ENCODE measurements around the gene LY6G5B. TPM values are rescaled to one million over a fixed set of nuclear protein-coding genes. Genes with fewer than 3 reads are reported as not detected.

LY6G5B gene
- total and polyA plus RNA-seq, 4 donors = 1.6 to 25.1 (median 20.2) TPM

DNA sequence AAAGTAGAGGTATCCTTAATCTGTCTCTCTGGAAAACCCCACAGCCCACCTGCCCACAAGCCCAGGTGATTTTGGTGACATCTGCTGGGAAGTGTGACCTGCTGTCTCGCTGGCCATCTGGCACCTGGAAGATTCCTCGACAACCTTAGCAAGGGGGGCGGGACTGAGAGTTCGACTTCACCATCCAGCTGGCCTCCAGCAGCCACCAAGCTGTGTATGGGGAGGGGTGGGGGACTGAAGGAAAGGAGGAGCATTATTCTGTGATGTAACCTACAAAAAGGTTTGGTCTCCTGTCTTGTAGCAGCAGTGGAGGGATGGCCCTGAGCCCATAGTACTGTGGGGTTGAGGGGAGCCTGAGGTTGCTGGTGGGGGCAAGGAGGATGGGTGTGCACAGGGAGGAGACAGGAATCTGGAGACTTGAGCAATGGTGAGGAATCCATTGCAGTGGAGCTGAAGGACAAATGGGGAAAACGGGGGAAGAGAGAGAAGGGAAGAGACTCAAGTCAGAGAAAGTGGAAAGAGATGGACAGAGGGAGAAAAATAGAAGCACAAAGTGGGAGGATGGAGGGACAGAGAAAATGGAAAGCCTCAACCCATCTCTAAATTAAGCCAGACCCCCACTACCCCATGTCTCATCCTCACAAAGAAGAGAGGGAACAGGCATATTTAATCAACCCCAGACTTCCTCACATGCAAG is 40.9 kb downstream of the LY6G5B start:
- no peaks in the 10 kb centered on the region for H3K9me3 ChIP-seq (ENCODE audit: control insufficient read depth, low read length)
- no peak for DNase-seq
- intact Hi-C loops (cut with DNase I) = no loop called here
- H3K36me3 ChIP-seq (ENCODE audit: control insufficient read depth in 1 of 2, insufficient read depth in 2 of 2, low read length in 1 of 2) = no peaks in the 10 kb centered on the region
- H3K4me1 ChIP-seq (ENCODE audit: control insufficient read depth in 1 of 2, insufficient read depth in 2 of 2, low read length in 2 of 2) = no peaks in the 10 kb centered on the region
- WGBS, 2 donors = 47 to 60% methylated on average over 5 of the region's 5 CpGs
- no peak for ATAC-seq (ENCODE audit: low FRiP score)
- no peak overlapping the region for H3K27ac ChIP-seq (ENCODE audit: low read depth in 1 of 2, low read length in 2 of 2)
- no peak overlapping the region for H3K4me3 ChIP-seq (ENCODE audit: low read length in 2 of 2)
- H3K27me3 ChIP-seq (ENCODE audit: control insufficient read depth in 1 of 2, insufficient read depth in 2 of 2, low read length in 1 of 2) = no peaks in the 10 kb centered on the region

DNA sequence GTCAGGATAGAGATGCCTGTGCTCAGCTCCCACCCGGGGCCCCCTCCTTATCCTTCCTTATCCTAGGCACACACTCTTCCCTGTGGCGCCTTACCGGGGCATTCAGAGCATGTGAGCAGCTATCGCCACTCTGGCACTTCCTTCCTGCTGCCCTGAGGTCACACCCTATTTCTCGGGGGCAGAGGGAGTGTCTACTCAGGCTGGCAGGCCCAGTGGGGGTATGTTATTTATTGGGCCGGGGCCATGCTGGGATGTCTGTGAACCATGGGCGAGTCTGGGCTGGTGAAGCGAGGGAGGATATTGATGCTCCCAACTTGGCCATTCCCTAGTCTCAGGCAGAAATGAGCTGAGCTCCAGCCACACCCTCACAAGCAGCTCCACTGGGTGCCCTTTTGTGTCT is 41.5 kb downstream of the LY6G5B start:
- ATAC-seq (ENCODE audit: low FRiP score) = no peak
- Histone ChIP-seq H3K36me3 (ENCODE audit: control insufficient read depth in 1 of 2, insufficient read depth in 2 of 2, low read length in 1 of 2) (no peaks in the 10 kb centered on the region), H3K4me3 (ENCODE audit: low read length in 2 of 2) (no peak overlapping the region), H3K27me3 (ENCODE audit: control insufficient read depth in 1 of 2, insufficient read depth in 2 of 2, low read length in 1 of 2) (no peaks in the 10 kb centered on the region), H3K9me3 (ENCODE audit: control insufficient read depth, low read length) (no peaks in the 10 kb centered on the region), H3K27ac (ENCODE audit: low read depth in 1 of 2, low read length in 2 of 2) (no peak overlapping the region), H3K4me1 (ENCODE audit: control insufficient read depth in 1 of 2, insufficient read depth in 2 of 2, low read length in 2 of 2) (no peaks in the 10 kb centered on the region)
- DNase-seq = no peak
- intact Hi-C loops (cut with DNase I) = no loop called here
- 65 to 67% methylated on average over 8 of the region's 8 CpGs for WGBS, 2 donors

DNA sequence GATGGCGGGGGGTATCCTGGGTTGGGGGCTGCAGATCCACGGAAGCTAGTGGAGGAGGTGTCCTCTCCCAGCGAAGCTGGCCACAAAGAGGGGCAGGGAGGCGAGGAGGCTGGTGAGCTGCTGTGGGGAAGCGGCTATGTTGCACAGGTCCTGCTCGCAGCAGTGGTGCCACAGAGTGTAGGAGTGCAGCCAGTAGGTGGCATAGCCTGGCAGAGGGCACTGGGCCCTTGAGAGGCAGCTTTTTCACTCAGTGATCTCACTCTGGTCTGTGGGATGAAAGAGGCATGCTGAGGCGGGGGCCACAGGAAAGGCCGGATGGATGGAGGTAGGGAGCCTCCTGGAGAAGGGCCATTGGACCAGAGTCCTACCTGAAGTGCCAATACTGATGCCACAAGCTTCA is 42.5 kb downstream of the LY6G5B start:
- ATAC-seq (ENCODE audit: low FRiP score) (peak; percentile 43), DNase-seq (no peak)
- H3K27ac ChIP-seq (ENCODE audit: low read depth in 1 of 2, low read length in 2 of 2) = no peak overlapping the region
- H3K36me3 ChIP-seq (ENCODE audit: control insufficient read depth in 1 of 2, insufficient read depth in 2 of 2, low read length in 1 of 2) = no peaks in the 10 kb centered on the region
- no peak overlapping the region for H3K4me3 ChIP-seq (ENCODE audit: low read length in 2 of 2)
- H3K27me3 ChIP-seq (ENCODE audit: control insufficient read depth in 1 of 2, insufficient read depth in 2 of 2, low read length in 1 of 2) = no peaks in the 10 kb centered on the region
- H3K4me1 ChIP-seq (ENCODE audit: control insufficient read depth in 1 of 2, insufficient read depth in 2 of 2, low read length in 2 of 2) = no peaks in the 10 kb centered on the region
- intact Hi-C loops (cut with DNase I) = no loop called here
- 61 to 80% methylated on average over 8 of the region's 8 CpGs for WGBS, 2 donors
- no peaks in the 10 kb centered on the region for H3K9me3 ChIP-seq (ENCODE audit: control insufficient read depth, low read length)

DNA sequence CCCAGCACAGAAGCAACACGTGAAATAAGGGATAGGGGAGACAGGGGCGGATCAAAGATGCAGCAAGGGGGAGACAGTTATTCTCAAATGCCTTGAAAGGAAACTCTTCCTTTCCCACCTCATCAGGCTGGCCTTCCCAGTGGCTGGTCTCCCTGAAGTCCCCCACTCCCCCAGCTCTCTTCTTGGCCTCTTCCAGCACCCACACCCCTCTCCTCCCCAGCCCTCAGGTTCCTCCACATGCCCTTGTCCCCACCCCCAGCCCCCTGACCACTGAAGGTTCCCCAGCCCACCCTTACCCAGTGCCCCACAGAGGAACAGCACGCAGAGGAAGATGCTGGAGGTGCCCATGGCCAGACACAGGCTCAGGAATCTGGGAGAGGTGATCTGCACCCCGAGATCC is 43.7 kb downstream of the LY6G5B start:
- intact Hi-C loops (cut with DNase I) = no loop called here
- DNase-seq = no peak
- Histone ChIP-seq H3K4me3 (ENCODE audit: low read length in 2 of 2) (no peak overlapping the region), H3K4me1 (ENCODE audit: control insufficient read depth in 1 of 2, insufficient read depth in 2 of 2, low read length in 2 of 2) (no peaks in the 10 kb centered on the region), H3K27ac (ENCODE audit: low read depth in 1 of 2, low read length in 2 of 2) (no peak overlapping the region), H3K9me3 (ENCODE audit: control insufficient read depth, low read length) (no peaks in the 10 kb centered on the region), H3K36me3 (ENCODE audit: control insufficient read depth in 1 of 2, insufficient read depth in 2 of 2, low read length in 1 of 2) (no peaks in the 10 kb centered on the region), H3K27me3 (ENCODE audit: control insufficient read depth in 1 of 2, insufficient read depth in 2 of 2, low read length in 1 of 2) (no peaks in the 10 kb centered on the region)
- 66 to 73% methylated on average over 4 of the region's 4 CpGs for WGBS, 2 donors
- ATAC-seq (ENCODE audit: low FRiP score) = no peak

DNA sequence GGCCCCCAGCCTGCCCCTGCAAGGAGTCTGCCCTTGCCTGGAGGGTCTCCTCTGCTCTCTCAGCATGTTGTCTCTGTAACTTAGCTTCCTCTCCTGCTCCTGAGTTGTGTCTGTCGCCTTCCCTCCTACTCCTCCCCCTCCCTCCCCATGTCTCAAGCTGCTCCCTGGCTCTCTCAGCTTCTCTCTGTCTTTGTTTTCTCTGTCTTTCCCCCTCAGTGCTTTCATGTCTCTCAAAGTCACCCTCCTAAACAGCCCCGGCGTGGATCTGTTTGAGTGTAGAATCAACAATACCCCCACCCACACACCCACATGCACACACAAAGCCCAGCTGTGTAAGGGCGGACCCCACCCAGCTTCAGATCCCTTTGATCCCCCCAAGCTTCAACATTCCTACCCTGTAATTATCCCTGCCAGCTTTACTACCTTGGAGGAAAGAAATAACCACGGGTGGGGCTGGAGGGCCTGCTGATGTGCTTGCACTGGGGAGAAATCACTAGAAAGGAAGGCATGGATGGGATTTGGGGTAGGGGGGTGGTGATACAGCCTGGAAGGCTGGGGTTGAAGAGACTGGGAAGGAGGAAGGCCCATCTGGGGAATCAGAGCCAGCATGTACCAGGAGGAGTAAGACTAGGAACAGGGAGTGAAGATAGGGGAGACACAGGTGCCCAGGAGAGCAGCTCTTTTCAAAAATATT is 44.4 kb downstream of the LY6G5B start:
- DNase-seq (no peak), ATAC-seq (ENCODE audit: low FRiP score) (no peak)
- Histone ChIP-seq H3K27me3 (ENCODE audit: control insufficient read depth in 1 of 2, insufficient read depth in 2 of 2, low read length in 1 of 2) (no peaks in the 10 kb centered on the region), H3K4me1 (ENCODE audit: control insufficient read depth in 1 of 2, insufficient read depth in 2 of 2, low read length in 2 of 2) (no peaks in the 10 kb centered on the region), H3K27ac (ENCODE audit: low read depth in 1 of 2, low read length in 2 of 2) (no peak overlapping the region), H3K4me3 (ENCODE audit: low read length in 2 of 2) (no peak overlapping the region), H3K36me3 (ENCODE audit: control insufficient read depth in 1 of 2, insufficient read depth in 2 of 2, low read length in 1 of 2) (no peaks in the 10 kb centered on the region), H3K9me3 (ENCODE audit: control insufficient read depth, low read length) (no peaks in the 10 kb centered on the region)
- 50 to 60% methylated on average over 5 of the region's 5 CpGs for WGBS, 2 donors
- intact Hi-C loops (cut with DNase I) = no loop called here

DNA sequence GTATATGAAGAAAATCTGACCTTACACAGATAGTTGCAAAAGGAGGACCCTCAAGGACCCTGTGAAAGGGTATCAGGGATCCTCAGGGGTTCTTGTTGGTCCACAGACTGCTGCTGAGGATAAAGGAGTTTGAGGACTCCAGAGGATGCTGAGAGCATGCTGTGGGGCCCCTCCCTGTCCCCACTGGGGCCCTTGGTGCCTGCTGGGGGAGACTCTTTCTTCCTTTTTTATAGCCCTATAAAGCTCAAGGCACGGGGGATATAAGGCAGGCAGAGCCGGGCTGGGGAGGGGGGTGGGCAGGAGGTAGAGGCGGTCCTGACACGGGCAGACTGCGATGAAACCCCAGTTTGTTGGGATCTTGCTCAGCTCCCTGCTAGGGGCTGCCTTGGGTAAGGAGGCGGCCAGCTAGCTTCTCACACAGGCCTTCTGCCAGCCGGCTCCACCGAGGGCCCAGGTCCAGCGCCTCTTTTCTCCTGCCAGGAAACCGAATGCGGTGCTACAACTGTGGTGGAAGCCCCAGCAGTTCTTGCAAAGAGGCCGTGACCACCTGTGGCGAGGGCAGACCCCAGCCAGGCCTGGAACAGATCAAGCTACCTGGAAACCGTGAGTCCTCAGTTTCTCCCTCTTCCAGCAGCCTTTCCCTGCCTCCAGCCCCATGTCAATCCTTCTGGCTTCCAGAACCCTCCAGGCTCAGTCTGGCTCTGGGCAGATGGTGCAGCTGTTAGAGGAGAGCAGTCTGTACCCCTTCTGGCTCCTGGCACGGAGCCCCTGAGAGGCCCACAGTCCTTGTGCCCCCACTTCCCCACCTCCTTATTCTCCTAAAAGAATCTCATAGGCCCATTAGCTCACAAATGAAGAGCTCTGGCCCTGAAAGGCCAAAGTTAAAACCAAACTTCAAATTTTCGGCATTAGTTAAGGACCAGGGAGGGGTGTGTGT is 45.5 kb downstream of the LY6G5B start, which contains the start of gene LY6G6D:
LY6G6D (plus strand) TSS at position 327 of the 937 bp plus-strand sequence; CDS start at position 335, 8 bp downstream.
- Histone ChIP-seq H3K36me3 (ENCODE audit: control insufficient read depth in 1 of 2, insufficient read depth in 2 of 2, low read length in 1 of 2) (no peaks in the 10 kb centered on the region), H3K9me3 (ENCODE audit: control insufficient read depth, low read length) (no peaks in the 10 kb centered on the region), H3K4me1 (ENCODE audit: control insufficient read depth in 1 of 2, insufficient read depth in 2 of 2, low read length in 2 of 2) (no peaks in the 10 kb centered on the region), H3K4me3 (ENCODE audit: low read length in 2 of 2) (no peak within 1 kb of the TSS), H3K27ac (ENCODE audit: low read depth in 1 of 2, low read length in 2 of 2) (no peak within 1 kb of the TSS), H3K27me3 (ENCODE audit: control insufficient read depth in 1 of 2, insufficient read depth in 2 of 2, low read length in 1 of 2) (no peaks in the 10 kb centered on the region)
- intact Hi-C loops (cut with DNase I) = no loop called here
- ATAC-seq (ENCODE audit: low FRiP score) (no peak), DNase-seq (no peak)
- 43 to 58% methylated on average over 16 of the region's 16 CpGs for WGBS, 2 donors

DNA sequence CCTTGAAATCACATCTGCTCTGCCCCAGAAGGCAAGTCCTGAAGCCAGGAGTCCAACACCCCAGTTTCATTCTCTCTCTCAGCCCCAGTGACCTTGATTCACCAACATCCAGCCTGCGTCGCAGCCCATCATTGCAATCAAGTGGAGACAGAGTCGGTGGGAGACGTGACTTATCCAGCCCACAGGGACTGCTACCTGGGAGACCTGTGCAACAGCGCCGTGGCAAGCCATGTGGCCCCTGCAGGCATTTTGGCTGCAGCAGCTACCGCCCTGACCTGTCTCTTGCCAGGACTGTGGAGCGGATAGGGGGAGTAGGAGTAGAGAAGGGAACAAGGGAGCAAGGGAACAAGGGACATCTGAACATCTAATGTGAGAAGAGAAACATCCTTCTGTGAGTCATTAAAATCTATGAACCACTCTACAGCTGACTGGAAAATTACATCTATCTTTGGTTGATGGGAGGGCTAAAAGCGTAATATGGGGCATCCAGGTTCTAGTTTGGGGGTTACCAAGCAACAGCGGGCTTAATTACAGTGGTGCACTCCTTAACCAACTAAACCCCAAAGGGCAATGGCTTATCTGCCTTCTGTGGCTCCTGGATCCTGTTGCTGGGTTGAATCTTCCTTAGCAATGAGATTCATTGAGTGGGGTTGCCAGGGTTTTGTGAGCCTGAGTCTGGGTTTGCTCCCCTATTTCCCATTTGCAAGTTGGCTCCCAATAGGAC is 47.9 kb downstream of the LY6G5B start:
- ATAC-seq (ENCODE audit: low FRiP score) (no peak), DNase-seq (no peak)
- intact Hi-C loops (cut with DNase I) = no loop called here
- H3K27ac ChIP-seq (ENCODE audit: low read depth in 1 of 2, low read length in 2 of 2) = no peak overlapping the region
- H3K27me3 ChIP-seq (ENCODE audit: control insufficient read depth in 1 of 2, insufficient read depth in 2 of 2, low read length in 1 of 2) = no peaks in the 10 kb centered on the region
- H3K9me3 ChIP-seq (ENCODE audit: control insufficient read depth, low read length) = no peaks in the 10 kb centered on the region
- 69 to 71% methylated on average over 10 of the region's 10 CpGs for WGBS, 2 donors
- no peak overlapping the region for H3K4me3 ChIP-seq (ENCODE audit: low read length in 2 of 2)
- H3K4me1 ChIP-seq (ENCODE audit: control insufficient read depth in 1 of 2, insufficient read depth in 2 of 2, low read length in 2 of 2) = no peaks in the 10 kb centered on the region
- H3K36me3 ChIP-seq (ENCODE audit: control insufficient read depth in 1 of 2, insufficient read depth in 2 of 2, low read length in 1 of 2) = no peaks in the 10 kb centered on the region

DNA sequence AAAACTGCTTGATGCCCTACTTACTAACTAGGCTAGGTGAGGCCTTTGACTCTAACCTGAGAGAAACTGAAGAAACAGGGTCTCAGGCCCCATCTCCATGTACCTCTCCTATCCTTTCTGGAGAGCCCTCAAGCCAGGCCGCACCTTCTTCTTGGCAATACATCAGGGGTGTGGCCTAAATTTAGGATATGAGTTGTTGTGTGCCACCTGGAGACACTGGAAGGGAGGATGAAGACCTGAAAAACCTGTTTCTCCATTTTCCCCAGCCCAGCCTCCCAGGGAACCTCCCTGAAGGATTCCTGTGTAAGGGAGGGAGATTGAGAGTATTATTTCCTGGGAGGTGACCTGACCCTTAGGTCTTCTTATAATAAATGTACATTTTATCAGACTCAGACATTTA is 48.5 kb downstream of the LY6G5B start:
- no peak overlapping the region for H3K4me3 ChIP-seq (ENCODE audit: low read length in 2 of 2)
- intact Hi-C loops (cut with DNase I) = no loop called here
- no peaks in the 10 kb centered on the region for H3K27me3 ChIP-seq (ENCODE audit: control insufficient read depth in 1 of 2, insufficient read depth in 2 of 2, low read length in 1 of 2)
- no peak overlapping the region for H3K27ac ChIP-seq (ENCODE audit: low read depth in 1 of 2, low read length in 2 of 2)
- WGBS, 2 donors = 85 to 100% methylated on average over 1 of the region's 1 CpG
- no peaks in the 10 kb centered on the region for H3K4me1 ChIP-seq (ENCODE audit: control insufficient read depth in 1 of 2, insufficient read depth in 2 of 2, low read length in 2 of 2)
- no peak for ATAC-seq (ENCODE audit: low FRiP score)
- no peak for DNase-seq
- H3K36me3 ChIP-seq (ENCODE audit: control insufficient read depth in 1 of 2, insufficient read depth in 2 of 2, low read length in 1 of 2) = no peaks in the 10 kb centered on the region
- no peaks in the 10 kb centered on the region for H3K9me3 ChIP-seq (ENCODE audit: control insufficient read depth, low read length)

Data from aorta (tissue), 5 donors.